HCT116 (cell line): Measurements from ENCODE around the gene PXMP4. TPM values are rescaled to one million over a fixed set of nuclear protein-coding genes. Genes with fewer than 3 reads are reported as not detected.

Experiments used
- ATAC-seq: fragments of 200-7000 bp; cut with Tn5 transposase; 2 replicates; pipeline ENCODE4 v1.9.1; 2020; ENCODE audit warnings: mild to moderate bottlenecking, moderate library complexity
- BruUV-seq: library from RNA; stranded (reverse); fragments of 400-500 nt; replicated peaks from 2 replicates; lab custom pipeline; 2021; lab: Mats Ljungman, UMichigan
- CTCF ChIA-PET: fragments of 300-600 bp; sonication (Branson Sonifier 250); formaldehyde crosslinking; loops from one replicate; lab custom pipeline; 2021; ENCODE audit warnings: antibody characterized with exemption; lab: Charles Lee
- POLR2A ChIA-PET: fragments of 300-600, 350-600 bp; sonication (Branson Sonifier 250); formaldehyde crosslinking; loops from one replicate; lab custom pipeline; 2021; ENCODE audit warnings: antibody characterized with exemption; lab: Charles Lee
- RAD21 ChIA-PET, 2 experiments: fragments of 300-600 bp; sonication (Branson Sonifier 250); formaldehyde crosslinking; loops; one replicate each; lab custom pipeline; 2023; ENCODE audit warnings: low total read pairs in 2 of 2; ENCODE audit not compliant: uncharacterized antibody in 2 of 2, unreplicated experiment in 2 of 2, low non-redundant PET in 1 of 2; lab: Charles Lee
- DNase-seq: peaks from one replicate; pipeline ENCODE4 v3.0.0-alpha.2; 2010; ENCODE audit warnings: low read depth, low spot score
- H2AFZ ChIP-seq: fragments of 200-600 bp; shearing (Covaris generic), sonication (generic); 2 replicates; pipeline ENCODE4 v1.6.1; 2017; ENCODE audit warnings: low read depth, mixed run types, mixed read lengths, antibody characterized with exemption, low read length; ENCODE audit not compliant: poor library complexity, severe bottlenecking
- H3K27ac ChIP-seq: 2 replicates; pipeline ENCODE4 v1.5.1; 2012; ENCODE audit warnings: low read depth, low read length
- H3K27me3 ChIP-seq: fragments of 200-600 bp; sonication (generic); 2 replicates; pipeline ENCODE4 v1.6.1; 2016; ENCODE audit warnings: mixed run types, low read length, mixed read lengths; ENCODE audit not compliant: insufficient read depth
- H3K36me3 ChIP-seq, 2 experiments: fragments of 200-500 bp in 1 of 2; fragments of 200-600 bp in 1 of 2; sonication (Bioruptor generic) in 1 of 2; sonication (generic) in 1 of 2; 2 replicates each; pipeline versions ENCODE4 v1.5.1 to v1.6.1; 2014 to 2016; ENCODE audit warnings: low read length in 2 of 2, inconsistent platforms in 1 of 2, mixed read lengths in 1 of 2, mixed run types in 1 of 2; ENCODE audit not compliant: insufficient read depth in 2 of 2, control insufficient read depth in 1 of 2
- H3K4me1 ChIP-seq, 2 experiments: fragments of 200-600 bp in 1 of 2; sonication (generic) in 1 of 2; 2 replicates each; pipeline versions ENCODE4 v1.5.1 to v1.6.1; 2012 to 2017; ENCODE audit warnings: low read length in 2 of 2, inconsistent platforms in 1 of 2, mild to moderate bottlenecking in 1 of 2, mixed read lengths in 1 of 2, mixed run types in 1 of 2, moderate library complexity in 1 of 2; ENCODE audit not compliant: insufficient read depth in 2 of 2, control insufficient read depth in 1 of 2
- H3K4me2 ChIP-seq: fragments of 200-600 bp; sonication (generic); 2 replicates; pipeline ENCODE4 v1.6.1; 2017; ENCODE audit warnings: mixed run types, low read length, mixed read lengths
- H3K4me3 ChIP-seq, 2 experiments: fragments of 200-600 bp in 1 of 2; sonication (generic) in 1 of 2; replicated peaks in 1 of 2; 2 replicates each; pipeline ENCODE4 v1.5.1; 2011 to 2016; ENCODE audit warnings: low read length in 2 of 2, control low read depth in 1 of 2, low read depth in 1 of 2, mild to moderate bottlenecking in 1 of 2, mixed read lengths in 1 of 2, mixed run types in 1 of 2
- H3K79me2 ChIP-seq: fragments of 200-600 bp; sonication (generic); 2 replicates; pipeline ENCODE4 v1.6.1; 2017; ENCODE audit warnings: mild to moderate bottlenecking, mixed run types, low read length, moderate library complexity, mixed read lengths; ENCODE audit not compliant: insufficient read depth
- H3K9ac ChIP-seq: fragments of 200-600 bp; sonication (generic); 2 replicates; pipeline ENCODE4 v1.6.1; 2016; ENCODE audit warnings: low read length, mixed read lengths
- H3K9me2 ChIP-seq: fragments of 200-600 bp; sonication (generic), shearing (Covaris generic); 2 replicates; pipeline ENCODE4 v1.6.1; 2017; ENCODE audit warnings: mixed run types, mild to moderate bottlenecking, moderate library complexity; ENCODE audit not compliant: insufficient read depth
- H3K9me3 ChIP-seq, 2 experiments: fragments of 200-500 bp in 1 of 2; fragments of 200-600 bp in 1 of 2; sonication (Bioruptor generic) in 1 of 2; sonication (generic) in 1 of 2; 2 replicates each; pipeline ENCODE4 v1.6.1; 2014 to 2017; ENCODE audit warnings: low read length in 2 of 2, mixed read lengths in 2 of 2, inconsistent platforms in 1 of 2, low read depth in 1 of 2, mild to moderate bottlenecking in 1 of 2, mixed run types in 1 of 2, moderate library complexity in 1 of 2; ENCODE audit not compliant: control insufficient read depth in 1 of 2, insufficient read depth in 1 of 2
- H4K20me1 ChIP-seq: fragments of 200-600 bp; sonication (generic), shearing (Covaris generic); 2 replicates; pipeline ENCODE4 v1.6.1; 2017; ENCODE audit warnings: mixed run types, mild to moderate bottlenecking, moderate library complexity; ENCODE audit not compliant: insufficient read depth
- CEBPB ChIP-seq: IDR thresholded peaks from 2 replicates; pipeline ENCODE4 v1.6.1; 2012; ENCODE audit warnings: low read depth
- EGR1 ChIP-seq: IDR thresholded peaks from 2 replicates; pipeline ENCODE4 v1.6.1; 2012; ENCODE audit warnings: low read depth
- POLR2A ChIP-seq: IDR thresholded peaks from 2 replicates; pipeline ENCODE4 v1.7.0; 2011; ENCODE audit warnings: borderline replicate concordance; ENCODE audit not compliant: insufficient read depth, insufficient read length; ENCODE audit errors: extremely low read depth
- SIN3A ChIP-seq: IDR thresholded peaks from 2 replicates; pipeline ENCODE4 v1.6.1; 2012; ENCODE audit warnings: low read depth
- SP1 ChIP-seq: IDR thresholded peaks from 2 replicates; pipeline ENCODE4 v1.6.1; 2012; ENCODE audit warnings: low read depth
- ZBTB33 ChIP-seq: IDR thresholded peaks from 2 replicates; pipeline ENCODE4 v1.6.1; 2011; ENCODE audit warnings: mild to moderate bottlenecking, low read length, moderate library complexity; ENCODE audit not compliant: insufficient replicate concordance; ENCODE audit errors: extremely low read depth
- ZFX ChIP-seq: fragments of 450-650 bp; IDR thresholded peaks from 2 replicates; pipeline ENCODE4 v1.6.1; 2017
- ZNF274 ChIP-seq: fragments of 200-500 bp; sonication (Bioruptor generic); IDR thresholded peaks from 2 replicates; pipeline ENCODE4 v1.6.1; 2014; ENCODE audit warnings: mild to moderate bottlenecking, low read depth, low read length, inconsistent platforms
- intact Hi-C: fragments of 100-400 bp; cut with micrococcal nuclease; formaldehyde crosslinking; loops from 2 replicates; pipeline ENCODE4 v1.10.0; 2022
- total RNA-seq: library from RNA; stranded (reverse); gene quantifications from one replicate; pipeline ENCODE4 v1.2.1, GENCODE V29; 2021; ENCODE audit not compliant: unreplicated experiment
- TF ChIP-seq, protein P1 (sequence below), 3 experiments: fragments of 200-600 bp in 1 of 3; sonication (generic) in 1 of 3; IDR thresholded peaks in 2 of 3; conservative IDR thresholded peaks in 1 of 3; 2 replicates each; pipeline ENCODE4 v1.5.1; 2012 to 2017; ENCODE audit warnings: low read depth in 2 of 3, low read length in 2 of 3, antibody characterized with exemption in 1 of 3, borderline replicate concordance in 1 of 3, control low read depth in 1 of 3, mild to moderate bottlenecking in 1 of 3, mixed read lengths in 1 of 3, mixed run types in 1 of 3, moderate library complexity in 1 of 3; ENCODE audit not compliant: insufficient read depth in 1 of 3

The PXMP4 gene
- total RNA-seq, 1 experiment from 2014 or later, result 9.6 TPM

DNA sequence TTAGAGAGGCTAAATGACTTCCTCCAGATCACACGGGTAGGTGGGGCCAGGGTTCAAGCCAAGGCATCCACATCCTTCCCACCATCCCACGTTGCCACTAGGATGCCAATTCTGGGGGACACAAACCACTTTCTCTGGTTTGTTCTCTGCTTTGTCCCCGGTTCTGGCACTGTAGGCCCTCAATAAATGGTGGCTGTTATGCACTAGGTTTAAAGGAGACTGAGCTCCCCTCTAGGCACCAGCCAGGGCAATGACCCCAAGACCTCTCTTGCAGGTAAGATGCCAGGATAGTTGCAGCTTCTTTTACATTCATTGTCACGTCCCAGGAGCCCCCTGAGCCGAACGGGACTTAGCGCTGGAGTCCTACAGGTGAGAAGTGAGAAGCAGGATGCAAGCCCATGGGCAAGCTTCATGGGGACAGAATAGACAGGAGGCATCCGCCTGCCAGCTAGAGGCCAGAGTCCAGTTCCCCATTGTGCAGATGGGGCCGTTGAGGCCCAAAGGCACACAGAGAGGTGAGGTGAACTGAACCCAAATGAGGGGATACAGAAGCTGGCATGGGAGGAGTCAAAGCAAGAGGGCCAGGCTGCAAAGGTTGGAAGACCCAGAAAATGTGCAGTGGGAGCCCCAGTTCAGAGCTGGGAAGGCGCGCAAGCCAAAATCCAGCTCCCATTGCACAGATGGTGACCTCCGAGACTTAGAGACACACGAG lies 677 bp downstream of the PXMP4 start:
- no peaks in the 10 kb centered on the region for H3K9me3 ChIP-seq
- no peaks in the 10 kb centered on the region for H3K27me3 ChIP-seq
- H3K4me3 ChIP-seq, result peak overlapping the region; percentile 80 to 90
- H3K36me3 ChIP-seq, result no peaks in the 10 kb centered on the region
- ChIA-PET RAD21 (no interaction called here), POLR2A (interaction anchor here (1.0 to 1.1 kb wide), 2 partner anchors 13 to 15 kb away, joined by 4 read pairs; partner anchors contain the start of gene ZNF341), CTCF (interaction anchor here (1.0 kb wide), 1 partner anchor 13 kb away, joined by 3 read pairs; no protein-coding TSS in a partner anchor)
- H3K9me2 ChIP-seq, result no peaks in the 10 kb centered on the region
- peak; percentile 5 for ATAC-seq
- intact Hi-C loops, result no loop called here
- peaks cover 5 to 21% of the 10 kb centered on the region in 2 experiments; a peak in 3 of 4 replicates for H3K4me1 ChIP-seq
- TF ChIP-seq SIN3A (peak; percentile 13; the same call in 1 of the 2 replicates), ZFX (no peak), SP1 (no peak)
- TF ChIP-seq, protein P1, sequence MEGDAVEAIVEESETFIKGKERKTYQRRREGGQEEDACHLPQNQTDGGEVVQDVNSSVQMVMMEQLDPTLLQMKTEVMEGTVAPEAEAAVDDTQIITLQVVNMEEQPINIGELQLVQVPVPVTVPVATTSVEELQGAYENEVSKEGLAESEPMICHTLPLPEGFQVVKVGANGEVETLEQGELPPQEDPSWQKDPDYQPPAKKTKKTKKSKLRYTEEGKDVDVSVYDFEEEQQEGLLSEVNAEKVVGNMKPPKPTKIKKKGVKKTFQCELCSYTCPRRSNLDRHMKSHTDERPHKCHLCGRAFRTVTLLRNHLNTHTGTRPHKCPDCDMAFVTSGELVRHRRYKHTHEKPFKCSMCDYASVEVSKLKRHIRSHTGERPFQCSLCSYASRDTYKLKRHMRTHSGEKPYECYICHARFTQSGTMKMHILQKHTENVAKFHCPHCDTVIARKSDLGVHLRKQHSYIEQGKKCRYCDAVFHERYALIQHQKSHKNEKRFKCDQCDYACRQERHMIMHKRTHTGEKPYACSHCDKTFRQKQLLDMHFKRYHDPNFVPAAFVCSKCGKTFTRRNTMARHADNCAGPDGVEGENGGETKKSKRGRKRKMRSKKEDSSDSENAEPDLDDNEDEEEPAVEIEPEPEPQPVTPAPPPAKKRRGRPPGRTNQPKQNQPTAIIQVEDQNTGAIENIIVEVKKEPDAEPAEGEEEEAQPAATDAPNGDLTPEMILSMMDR (IDR thresholded peaks at IDR 0.05 in 2 of 3, conservative IDR thresholded peaks at IDR 0.05 in 1 of 3; ENCODE audit: borderline replicate concordance in 1 of 3, insufficient read depth in 1 of 3, low read depth in 2 of 3, low read length in 2 of 3), result no peak
- H3K9ac ChIP-seq, result peak overlapping the region; percentile 70
- H3K79me2 ChIP-seq, result no peaks in the 10 kb centered on the region
- H3K4me2 ChIP-seq, result peak overlapping the region; percentile 90
- H3K27ac ChIP-seq, result peak overlapping the region; percentile 44
- DNase-seq, result no peak
- H2AFZ ChIP-seq, result peak overlapping the region; percentile 30
- BruUV-seq, result TSS peak; percentile 81
- H4K20me1 ChIP-seq, result no peaks in the 10 kb centered on the region

DNA sequence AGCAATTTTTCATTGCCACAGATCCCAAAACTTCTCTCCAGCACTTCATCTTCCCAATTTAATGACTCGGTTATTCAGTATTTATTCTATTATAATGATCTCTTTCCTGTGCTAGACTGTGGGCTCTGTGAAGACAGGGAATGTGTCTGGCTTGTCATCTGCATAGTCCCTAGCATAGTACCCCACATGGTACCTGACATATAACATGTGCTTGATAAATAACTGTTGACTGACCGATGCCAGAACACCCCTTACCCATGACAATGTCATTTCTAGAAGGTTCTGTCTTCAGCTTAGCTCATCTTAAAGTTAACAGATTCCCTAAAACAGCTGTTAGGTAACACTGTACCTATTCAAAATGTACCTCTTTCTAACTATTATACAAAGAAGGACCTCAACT lies 3.6 kb downstream of the PXMP4 start:
- H3K27me3 ChIP-seq, result no peaks in the 10 kb centered on the region
- BruUV-seq, result no TSS peak
- H3K36me3 ChIP-seq, result no peaks in the 10 kb centered on the region
- DNase-seq (no peak), ATAC-seq (no peak)
- no peak overlapping the region for H3K27ac ChIP-seq
- intact Hi-C loops, result no loop called here
- no peak overlapping the region for H3K4me3 ChIP-seq
- no peak overlapping the region for H3K4me2 ChIP-seq
- TF ChIP-seq ZFX (no peak), CEBPB (no peak), POLR2A (no peak), ZNF274 (no peak), EGR1 (no peak), ZBTB33 (no peak)
- TF ChIP-seq, protein P1 (IDR thresholded peaks at IDR 0.05 in 2 of 3, conservative IDR thresholded peaks at IDR 0.05 in 1 of 3; ENCODE audit: borderline replicate concordance in 1 of 3, insufficient read depth in 1 of 3, low read depth in 2 of 3, low read length in 2 of 3), result no peak
- no peak overlapping the region for H3K9ac ChIP-seq
- no peaks in the 10 kb centered on the region for H3K9me3 ChIP-seq
- H2AFZ ChIP-seq, result no peak overlapping the region
- ChIA-PET RAD21 (no interaction called here), CTCF (no interaction called here), POLR2A (no interaction called here)
- peaks cover 5 to 21% of the 10 kb centered on the region in 2 experiments; a peak in 3 of 4 replicates for H3K4me1 ChIP-seq
- H3K9me2 ChIP-seq, result no peaks in the 10 kb centered on the region
- H3K79me2 ChIP-seq, result no peaks in the 10 kb centered on the region
- no peaks in the 10 kb centered on the region for H4K20me1 ChIP-seq
